ENCODE data around the gene CCS. TPM values are rescaled to one million over a fixed set of nuclear protein-coding genes. Genes with fewer than 3 reads are reported as not detected.

Gene CCS
- total and polyA plus RNA-seq, 9 of the 15 experiments (the other 6 are each of a cell fraction or from before 2014, with no cell fraction given): 1.1 to 46.6 (median 26.8) TPM

DNA sequence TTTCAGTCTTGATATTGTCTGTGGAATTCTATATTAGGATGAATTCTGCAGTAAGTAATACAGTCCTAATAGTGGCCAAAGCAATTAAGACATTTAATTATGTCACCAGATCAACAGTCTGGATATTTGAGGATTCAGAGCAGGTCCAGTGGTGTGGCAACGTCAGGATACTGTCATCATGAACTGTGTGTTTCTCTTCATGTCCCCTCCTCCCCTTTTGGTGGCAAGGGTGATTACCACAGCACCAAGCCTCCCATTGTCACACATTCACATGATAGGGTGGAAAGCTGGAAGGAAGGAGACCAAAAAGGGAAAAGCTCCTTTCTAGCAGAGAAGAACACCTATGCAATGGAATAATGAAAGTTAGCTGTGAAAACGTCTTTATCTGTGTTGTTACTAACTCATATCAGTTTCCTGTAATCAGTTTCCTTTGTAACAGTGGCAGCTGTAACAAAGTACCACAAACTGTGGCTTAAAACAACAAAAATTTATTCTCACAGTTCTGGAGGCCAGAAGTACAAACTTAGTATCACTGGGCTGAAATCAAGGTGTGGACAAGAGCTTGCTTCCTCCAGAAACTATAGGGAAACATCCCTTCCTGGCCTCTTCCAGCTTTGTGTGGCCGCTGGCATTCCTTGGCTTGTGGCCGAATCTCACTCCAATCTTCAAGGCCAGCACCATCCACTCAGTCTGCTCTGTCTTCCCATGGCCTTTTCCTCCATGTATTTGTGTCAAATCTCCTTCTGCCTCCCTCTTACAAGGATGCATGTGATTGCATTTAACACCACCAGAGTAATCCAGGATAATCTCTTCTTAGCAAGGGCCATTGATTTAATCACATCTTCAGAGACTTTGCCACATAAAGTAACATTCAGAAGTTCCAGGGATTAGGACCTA, 17.0 kb downstream of the CCS start:
- H3K4me1 ChIP-seq (replicated peaks in 1 of 2; ENCODE audit: control insufficient read depth in 2 of 2, insufficient read depth in 2 of 2, low read length in 2 of 2): peaks cover 0 to 14% of the 10 kb centered on the region in 2 experiments; a peak in 3 of 5 replicates
- intact Hi-C loops (cut with micrococcal nuclease) (no loop called here), in situ Hi-C loops (cut with MboI) (no loop called here)
- no peaks in the 10 kb centered on the region for H3K9me3 ChIP-seq (replicated peaks; ENCODE audit: control insufficient read depth, insufficient read depth, low read depth, low read length)
- BruUV-seq (replicated peaks): no TSS peak
- no peaks in the 10 kb centered on the region for H3K27me3 ChIP-seq (ENCODE audit: control insufficient read depth in 2 of 2, insufficient read depth in 2 of 2, low read length in 2 of 2)
- ChIA-PET CTCF (ENCODE audit: low intra/inter-chr PET ratio) (no interaction called here), POLR2A (interaction anchor here (1.0 to 1.4 kb wide), 3 partner anchors 10 to 14 kb away, joined by 4 read pairs; no protein-coding TSS in a partner anchor)
- H3K9ac ChIP-seq (ENCODE audit: insufficient read depth in 1 of 2, low read depth in 2 of 2, low read length in 2 of 2): no peak overlapping the region
- TF ChIP-seq ZNF165 (CRISPR knock-in tag; IDR thresholded peaks at IDR 0.05; ENCODE audit: borderline replicate concordance) (no peak), ZNF584 (CRISPR knock-in tag; IDR thresholded peaks at IDR 0.05; ENCODE audit: low read depth) (no peak), TAF15 (IDR thresholded peaks at IDR 0.05; ENCODE audit: low read depth, low read length) (no peak), RBM25 (IDR thresholded peaks at IDR 0.05; ENCODE audit: low read depth, low read length, severe bottlenecking) (no peak), MTA3 (IDR thresholded peaks at IDR 0.05; ENCODE audit: borderline replicate concordance) (no peak), SRF (CRISPR knock-in tag; IDR thresholded peaks at IDR 0.05) (no peak), TCF7 (IDR thresholded peaks at IDR 0.05; ENCODE audit: borderline replicate concordance) (no peak), SMARCE1 (IDR thresholded peaks at IDR 0.05) (no peak), PML (IDR thresholded peaks at IDR 0.05; ENCODE audit: low read length) (no peak), CC2D1A (IDR thresholded peaks at IDR 0.05) (no peak), SMAD1 (IDR thresholded peaks at IDR 0.05; ENCODE audit: low read depth, low read length, partially characterized antibody) (no peak), PRPF4 (IDR thresholded peaks at IDR 0.05; ENCODE audit: insufficient read depth, low read depth, low read length, poor library complexity, severe bottlenecking) (no peak), ZNF444 (CRISPR knock-in tag; IDR thresholded peaks at IDR 0.05) (no peak), GABPB1 (CRISPR knock-in tag; IDR thresholded peaks at IDR 0.05) (no peak), HNRNPUL1 (IDR thresholded peaks at IDR 0.05; ENCODE audit: low read length) (no peak), CREM (IDR thresholded peaks at IDR 0.05; ENCODE audit: low read depth) (no peak), ASH1L (IDR thresholded peaks at IDR 0.05; ENCODE audit: borderline replicate concordance, low read depth, partially characterized antibody) (no peak), HMG20A (CRISPR knock-in tag; conservative IDR thresholded peaks at IDR 0.05) (no peak), HNRNPLL (IDR thresholded peaks at IDR 0.05; ENCODE audit: low read depth, low read length, poor library complexity, severe bottlenecking) (no peak)
- TF ChIP-seq, protein P1, sequence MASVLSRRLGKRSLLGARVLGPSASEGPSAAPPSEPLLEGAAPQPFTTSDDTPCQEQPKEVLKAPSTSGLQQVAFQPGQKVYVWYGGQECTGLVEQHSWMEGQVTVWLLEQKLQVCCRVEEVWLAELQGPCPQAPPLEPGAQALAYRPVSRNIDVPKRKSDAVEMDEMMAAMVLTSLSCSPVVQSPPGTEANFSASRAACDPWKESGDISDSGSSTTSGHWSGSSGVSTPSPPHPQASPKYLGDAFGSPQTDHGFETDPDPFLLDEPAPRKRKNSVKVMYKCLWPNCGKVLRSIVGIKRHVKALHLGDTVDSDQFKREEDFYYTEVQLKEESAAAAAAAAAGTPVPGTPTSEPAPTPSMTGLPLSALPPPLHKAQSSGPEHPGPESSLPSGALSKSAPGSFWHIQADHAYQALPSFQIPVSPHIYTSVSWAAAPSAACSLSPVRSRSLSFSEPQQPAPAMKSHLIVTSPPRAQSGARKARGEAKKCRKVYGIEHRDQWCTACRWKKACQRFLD (CRISPR knock-in tag; IDR thresholded peaks at IDR 0.05): no peak
- no peak overlapping the region for H3K27ac ChIP-seq (ENCODE audit: extremely low read depth, low read depth, low read length)
- ATAC-seq (no peak), DNase-seq (ENCODE audit: extremely low read depth in 1 of 4, low spot score in 3 of 4) (no peak), FAIRE-seq (no peak)
- H3K36me3 ChIP-seq (ENCODE audit: control insufficient read depth, insufficient read depth, low read length): peaks cover 10% of the 10 kb centered on the region; the same call in 1 of the 3 replicates
- 38% methylated on average over 4 of the region's 4 CpGs for WGBS (ENCODE audit: insufficient coverage, low coverage, missing lambda C conversion rate)
- H3K4me3 ChIP-seq: no peak overlapping the region
- no peaks in the 10 kb centered on the region for H3K9me1 ChIP-seq (ENCODE audit: control insufficient read depth, insufficient read depth, low read length)
- H2AFZ ChIP-seq (ENCODE audit: low read depth, low read length): no peak overlapping the region
- H3K4me2 ChIP-seq (ENCODE audit: insufficient read depth, low read length): no peak overlapping the region
- no peaks in the 10 kb centered on the region for H4K20me1 ChIP-seq (replicated peaks; ENCODE audit: control insufficient read depth, insufficient read depth, low read length)
- H3K79me2 ChIP-seq (ENCODE audit: control insufficient read depth, insufficient read depth, low read length): peaks cover under 1% of the 10 kb centered on the region; the same call in 2 of the 3 replicates
